Spleen (tissue), 11 donors: ENCODE results near the gene TREH. TPM values are rescaled to one million over a fixed set of nuclear protein-coding genes. Genes with fewer than 3 reads are reported as not detected.

Experiments
- DNase-seq: peaks from one replicate; pipeline ENCODE4 v3.0.0-alpha.2; 2020
- H3K27ac ChIP-seq, 8 donors: fragments of 200-600 bp; sonication (generic) in 7 of 8; 1 replicate in 4 of 8; 2 replicates in 4 of 8; pipeline versions ENCODE4 v1.5.0 to v1.8.0; 2016 to 2021; ENCODE audit warnings: inconsistent platforms in 4 of 8, mild to moderate bottlenecking in 4 of 8, moderate library complexity in 1 of 8
- H3K27me3 ChIP-seq, 7 donors: fragments of 200-600 bp; sonication (generic) in 6 of 7; replicated peaks in 1 of 7; 1 replicate in 4 of 7; 2 replicates in 3 of 7; pipeline versions ENCODE4 v1.5.0 to v1.8.0; 2016 to 2021; ENCODE audit warnings: inconsistent platforms in 3 of 7, mild to moderate bottlenecking in 1 of 7
- H3K36me3 ChIP-seq, 6 donors: fragments of 200-600 bp; sonication (generic) in 5 of 6; 1 replicate in 4 of 6; 2 replicates in 2 of 6; pipeline versions ENCODE4 v1.5.0 to v1.8.0; 2016 to 2021; ENCODE audit warnings: inconsistent platforms in 2 of 6
- H3K4me1 ChIP-seq, 6 donors: fragments of 200-600 bp; sonication (generic) in 5 of 6; 1 replicate in 3 of 6; 2 replicates in 3 of 6; pipeline versions ENCODE4 v1.5.0 to v1.8.0; 2016 to 2021; ENCODE audit warnings: inconsistent platforms in 3 of 6
- H3K4me3 ChIP-seq, 8 donors: fragments of 200-600 bp; sonication (generic) in 7 of 8; 1 replicate in 4 of 8; 2 replicates in 4 of 8; pipeline versions ENCODE4 v1.5.0 to v1.8.0; 2016 to 2021; ENCODE audit warnings: inconsistent platforms in 4 of 8, mild to moderate bottlenecking in 4 of 8, moderate library complexity in 2 of 8
- H3K9me3 ChIP-seq, 8 donors: fragments of 200-600 bp; sonication (generic) in 7 of 8; 1 replicate in 4 of 8; 2 replicates in 4 of 8; pipeline versions ENCODE4 v1.5.0 to v1.8.0; 2016 to 2021; ENCODE audit warnings: inconsistent platforms in 4 of 8
- CTCF ChIP-seq, 11 experiments: fragments of 200-600 bp in 7 of 11; fragments of 450-650 bp in 4 of 11; sonication (generic) in 4 of 11; IDR thresholded peaks in 8 of 11; conservative IDR thresholded peaks in 3 of 11; 1 replicate in 7 of 11; 2 replicates in 4 of 11; pipeline versions ENCODE4 v1.4.0 to v1.8.0; 2016 to 2021; ENCODE audit warnings: antibody characterized with exemption in 11 of 11, inconsistent platforms in 4 of 11, mild to moderate bottlenecking in 1 of 11
- POLR2A ChIP-seq, 3 donors: fragments of 450-650 bp; IDR thresholded peaks; one replicate each; pipeline ENCODE4 v1.5.1; 2017; ENCODE audit warnings: antibody characterized with exemption in 3 of 3, mild to moderate bottlenecking in 1 of 3
- POLR2AphosphoS5 ChIP-seq, 3 donors: sonication (generic); formaldehyde crosslinking; IDR thresholded peaks; one replicate each; pipeline ENCODE4 v1.5.1; 2017; ENCODE audit warnings: antibody characterized with exemption in 3 of 3
- WGBS, 5 donors: extraction: QIAGEN DNeasy Blood & Tissue Kit in 3 of 5; methylation state at CpG; one replicate each; pipeline versions ENCODE4 v1.1.5 to v1.1.7; 2013 to 2018; 5-methylcytosine and 5-hydroxymethylcytosine counted together
- intact Hi-C: fragments of 100-400 bp; cut with DNase I; formaldehyde crosslinking; loops from one replicate; pipeline ENCODE4 v1.15.0; 2023; ENCODE audit warnings: low total_unique reads
- polyA plus RNA-seq, 3 donors: library from polyadenylated mRNA; stranded (reverse); fragments of 200-250 nt; gene quantifications; one replicate each; pipeline ENCODE4 v1.2.1, GENCODE V29; 2013
- total RNA-seq, 7 donors: library from RNA; depleted of rRNA in 3 of 7; stranded (reverse); fragments of >200 nt in 3 of 7; fragmentation: NEBNext Ultra II Directional in 4 of 7; extraction: Animal tissue kit (Norgen Biotek cat#: 25700) in 4 of 7; gene quantifications; one replicate each; pipeline versions ENCODE4 v1.1.0 to v1.2.1, GENCODE V29; 2016 to 2021
- donor health status: healthy with polysubstance abuse.
- donor health status: DM: no; HTN: no; CAD: no; lungs with moderate emphysema.
- donor health status: DM: no; HTN: no; CAD: no.
- donor health status: Bipolar disorder and iron deficiency.
- donor health status: healthy.
- donor health status: DM: no; HTN: no; CAD: no.
- donor health status: DM: yes; HTN: yes; CAD: no.

TREH gene
- total and polyA plus RNA-seq, 10 donors, result 0.33 to 2.3 (median 2.0) TPM; not detected in 7

GRCh38 chr11:118672846-118673245 lies 6.6 kb downstream of the TREH start:
- Histone ChIP-seq H3K4me3 (no peak overlapping the region), H3K4me1 (no peaks in the 10 kb centered on the region), H3K27me3 (no peaks in the 10 kb centered on the region), H3K27ac (no peak overlapping the region), H3K36me3 (no peaks in the 10 kb centered on the region), H3K9me3 (peaks cover 0 to 37% (median 11%) of the 10 kb centered on the region in 8 donors)
- no peak for TF ChIP-seq POLR2A (IDR thresholded peaks at IDR 0.05)
- TF ChIP-seq CTCF (IDR thresholded peaks at IDR 0.05 in 8 of 11, conservative IDR thresholded peaks at IDR 0.05 in 3 of 11), result no peak
- TF ChIP-seq POLR2AphosphoS5 (IDR thresholded peaks at IDR 0.05), result no peak
- intact Hi-C loops, result no loop called here
- no peak for DNase-seq
- 53 to 79% (median 70%) methylated on average over 1 of the region's 1 CpG for WGBS, 5 donors

GRCh38 chr11:118671254-118671653 lies 8.2 kb downstream of the TREH start:
- H3K9me3 ChIP-seq, result peaks cover 0 to 32% (median 11%) of the 10 kb centered on the region in 8 donors
- DNase-seq, result no peak
- H3K27me3 ChIP-seq, result no peaks in the 10 kb centered on the region
- WGBS, 5 donors, result 92 to 100% (median 97%) methylated on average over 2 of the region's 2 CpGs
- no peaks in the 10 kb centered on the region for H3K36me3 ChIP-seq
- H3K4me1 ChIP-seq, result no peaks in the 10 kb centered on the region
- H3K27ac ChIP-seq, result no peak overlapping the region
- intact Hi-C loops, result no loop called here
- no peak for TF ChIP-seq POLR2A (IDR thresholded peaks at IDR 0.05)
- TF ChIP-seq CTCF (IDR thresholded peaks at IDR 0.05 in 8 of 11, conservative IDR thresholded peaks at IDR 0.05 in 3 of 11), result no peak
- TF ChIP-seq POLR2AphosphoS5 (IDR thresholded peaks at IDR 0.05), result no peak
- no peak overlapping the region for H3K4me3 ChIP-seq

GRCh38 chr11:118670063-118670462 lies 9.4 kb downstream of the TREH start:
- no peaks in the 10 kb centered on the region for H3K4me1 ChIP-seq
- intact Hi-C loops, result no loop called here
- no peak overlapping the region for H3K4me3 ChIP-seq
- H3K27ac ChIP-seq, result no peak overlapping the region
- H3K9me3 ChIP-seq, result peaks cover 0 to 21% (median 8%) of the 10 kb centered on the region in 8 donors
- H3K27me3 ChIP-seq, result no peaks in the 10 kb centered on the region
- no peaks in the 10 kb centered on the region for H3K36me3 ChIP-seq
- TF ChIP-seq POLR2A (IDR thresholded peaks at IDR 0.05) (no peak), POLR2AphosphoS5 (IDR thresholded peaks at IDR 0.05) (no peak), CTCF (IDR thresholded peaks at IDR 0.05 in 8 of 11, conservative IDR thresholded peaks at IDR 0.05 in 3 of 11) (no peak)
- no peak for DNase-seq
- WGBS, 5 donors, result 66 to 82% (median 79%) methylated on average over 2 of the region's 2 CpGs

- no peak for DNase-seq
- no peaks in the 10 kb centered on the region for H3K4me1 ChIP-seq
- 77 to 85% (median 82%) methylated on average over 5 of the region's 5 CpGs for WGBS, 5 donors
- no peaks in the 10 kb centered on the region for H3K36me3 ChIP-seq
- intact Hi-C loops, result no loop called here
- no peak overlapping the region for H3K27ac ChIP-seq
- peaks cover 0 to 12% (median 7%) of the 10 kb centered on the region in 8 donors for H3K9me3 ChIP-seq
- H3K4me3 ChIP-seq, result no peak overlapping the region
- TF ChIP-seq POLR2AphosphoS5 (IDR thresholded peaks at IDR 0.05), result no peak
- no peaks in the 10 kb centered on the region for H3K27me3 ChIP-seq
Measured at GRCh38 chr11:118666371-118666770, 13.1 kb downstream of the TREH start.

GRCh38 chr11:118663902-118664301 lies 15.5 kb downstream of the TREH start:
- no peak for DNase-seq
- intact Hi-C loops, result no loop called here
- 69 to 84% (median 76%) methylated on average over 3 of the region's 3 CpGs for WGBS, 5 donors

More at GRCh38 chr11:118663902-118664301, 15.5 kb downstream of the TREH start:
- H3K27ac ChIP-seq, result no peak overlapping the region
- TF ChIP-seq POLR2A (IDR thresholded peaks at IDR 0.05) (no peak), POLR2AphosphoS5 (IDR thresholded peaks at IDR 0.05) (no peak), CTCF (IDR thresholded peaks at IDR 0.05 in 8 of 11, conservative IDR thresholded peaks at IDR 0.05 in 3 of 11) (no peak)
- H3K4me1 ChIP-seq, result peaks cover 3 to 16% (median 10%) of the 10 kb centered on the region in 6 donors
- peaks cover 0 to 13% (median 0%) of the 10 kb centered on the region in 7 donors for H3K27me3 ChIP-seq
- no peaks in the 10 kb centered on the region for H3K9me3 ChIP-seq
- no peaks in the 10 kb centered on the region for H3K36me3 ChIP-seq
- H3K4me3 ChIP-seq, result no peak overlapping the region
